GM19240 (cell line): ENCODE measurements around the gene A3GALT2.

ENCODE experiments used
- DNase-seq: peaks from one replicate; pipeline ENCODE4 v3.0.0; 2011; ENCODE audit warnings: low spot score; ENCODE audit not compliant: insufficient read length

Gene A3GALT2

GRCh38 chr1:33332357-33332789 is 11.5 kb upstream of the A3GALT2 start:
- DNase-seq = no peak

DNA sequence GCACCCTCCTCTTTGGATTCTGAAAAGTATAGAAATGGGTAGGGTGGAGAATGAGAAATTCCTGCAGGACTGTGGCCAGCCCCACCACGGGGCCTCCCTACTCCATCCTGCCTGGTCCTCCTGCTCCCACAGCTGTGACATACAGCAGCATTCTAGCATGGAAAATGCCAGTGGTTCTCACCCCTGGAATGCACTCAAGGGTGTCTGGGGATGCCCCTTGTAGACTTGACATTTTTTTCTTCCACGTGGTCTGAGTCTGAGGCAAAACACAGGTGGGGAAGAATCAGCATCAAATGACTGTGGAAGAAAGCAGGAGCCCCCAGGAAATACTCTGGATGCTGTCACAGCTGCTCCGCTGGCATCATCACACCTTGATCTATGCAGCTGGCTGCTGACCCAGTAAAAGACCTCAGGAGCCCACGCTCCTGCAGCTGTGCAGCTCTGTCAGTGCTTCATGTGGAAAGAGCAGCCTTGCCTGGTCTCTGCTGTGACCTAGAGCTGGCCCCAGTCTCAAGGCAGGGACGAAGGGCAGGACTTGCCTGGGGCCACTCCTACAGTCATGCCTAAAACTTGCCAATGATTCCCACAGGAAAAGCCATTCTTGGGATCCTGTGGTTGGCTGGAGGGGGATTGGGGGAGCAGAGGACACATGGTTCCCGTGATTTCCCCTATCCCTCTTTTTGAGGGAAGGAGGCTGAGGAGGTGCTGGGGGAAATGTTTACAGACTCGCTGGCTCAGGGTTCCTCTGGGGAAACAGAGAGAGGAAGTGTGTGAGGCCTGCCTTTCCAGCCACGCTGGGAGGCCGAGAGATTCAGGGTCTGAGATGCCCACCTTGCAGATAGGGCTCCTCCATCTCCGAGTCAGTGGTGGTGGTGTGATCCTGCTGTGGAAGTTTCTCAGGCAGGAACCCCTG is 10.8 kb upstream of the A3GALT2 start:
- DNase-seq = no peak

DNA sequence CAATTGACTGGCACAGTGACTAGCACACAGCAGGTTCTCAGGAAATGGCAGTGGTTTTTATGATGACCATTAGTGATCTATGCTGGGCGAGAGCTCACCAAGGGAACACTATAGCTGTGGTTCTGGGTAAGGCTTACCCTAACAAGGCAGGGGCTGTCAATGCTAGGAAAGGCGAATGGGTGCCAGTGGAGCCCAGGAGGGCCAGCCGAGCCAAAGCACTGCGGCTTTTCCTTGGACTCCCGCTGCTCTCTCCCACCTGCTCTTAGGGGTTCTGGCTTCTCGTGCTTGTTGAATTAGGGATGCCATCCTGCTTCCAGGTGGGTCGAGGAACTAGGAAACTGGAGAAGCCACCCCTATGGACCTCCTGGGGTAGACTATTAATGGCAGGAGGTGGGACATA is 10.0 kb upstream of the A3GALT2 start:
- no peak for DNase-seq

DNA sequence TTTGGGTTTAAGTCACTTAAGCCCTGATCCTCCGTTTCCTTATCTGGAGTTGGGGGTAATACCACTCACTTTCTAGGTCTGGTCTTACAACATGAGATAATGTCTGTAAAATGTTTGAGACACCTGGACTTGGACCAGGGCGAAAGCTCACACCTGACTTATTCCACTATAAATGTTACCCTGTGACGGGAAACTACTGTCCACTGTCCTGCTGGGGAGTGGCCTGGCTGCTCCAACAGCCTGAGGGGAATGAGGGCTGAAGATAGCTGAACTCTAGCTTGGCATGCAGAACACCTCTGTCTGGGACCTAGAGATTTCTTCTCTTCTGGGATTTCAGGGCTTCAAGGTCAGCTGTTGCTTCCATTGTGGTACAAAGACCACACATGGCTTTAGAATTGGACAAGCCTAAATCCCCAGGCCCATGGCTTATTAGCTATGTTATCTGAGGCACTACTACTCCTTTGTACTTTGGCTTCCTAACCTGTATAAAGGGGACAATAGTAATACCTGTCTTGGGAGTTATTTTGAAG is 9.5 kb upstream of the A3GALT2 start:
- no peak for DNase-seq

DNA sequence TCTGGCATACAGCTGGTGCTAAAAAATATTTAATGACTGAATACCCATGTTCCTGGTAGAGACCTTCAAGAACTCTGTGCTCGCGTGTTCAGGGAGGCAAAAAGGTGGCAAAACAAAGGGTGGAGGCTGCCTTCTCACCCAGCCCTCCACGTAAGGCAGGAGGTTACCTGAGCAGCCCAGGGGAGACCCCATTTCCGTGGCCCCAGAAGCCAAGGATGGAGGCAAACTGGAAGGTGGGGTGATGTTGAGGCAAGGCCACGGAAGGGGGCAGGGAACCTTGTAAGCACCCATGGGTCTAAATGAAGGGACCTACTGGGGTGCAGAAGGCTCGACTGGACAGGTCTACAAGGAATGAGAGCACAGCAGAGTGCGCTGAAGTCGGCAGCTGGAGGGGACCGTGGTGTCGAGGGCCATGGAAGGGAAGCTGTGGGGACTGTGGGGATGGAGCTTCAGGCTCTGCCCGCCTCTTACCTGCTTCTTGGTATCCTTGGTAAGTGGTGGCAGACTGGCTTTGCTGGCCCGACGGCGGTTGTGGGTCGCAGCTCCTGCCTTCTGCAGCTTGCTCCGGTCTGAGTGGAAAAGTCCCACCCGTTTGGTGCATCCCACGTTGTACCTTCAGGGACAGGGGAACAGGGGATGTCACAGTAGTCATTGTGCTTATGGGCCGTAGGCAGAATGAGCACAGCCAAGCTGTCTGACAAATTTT is 8.9 kb upstream of the A3GALT2 start:
- no peak for DNase-seq

DNA sequence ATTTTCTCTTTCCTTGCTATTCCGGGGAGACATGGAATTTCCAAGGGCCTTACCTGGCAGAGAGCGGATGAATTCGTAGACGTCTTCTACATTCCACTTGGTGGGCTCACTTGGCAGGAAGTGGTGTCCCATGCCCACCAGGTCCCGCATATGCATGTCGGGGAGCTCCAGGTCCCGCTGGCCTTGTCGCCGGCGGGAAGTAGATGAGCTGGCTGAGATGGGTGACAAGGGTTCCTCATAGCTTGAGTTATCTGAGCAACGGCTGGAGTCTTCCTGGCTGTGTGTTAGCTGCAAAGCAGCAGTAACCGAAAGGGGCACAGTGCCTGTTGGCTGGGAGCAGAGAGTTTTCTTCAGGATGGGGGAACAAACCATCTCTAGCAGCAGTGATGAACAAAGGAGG is 7.9 kb upstream of the A3GALT2 start:
- no peak for DNase-seq

DNA sequence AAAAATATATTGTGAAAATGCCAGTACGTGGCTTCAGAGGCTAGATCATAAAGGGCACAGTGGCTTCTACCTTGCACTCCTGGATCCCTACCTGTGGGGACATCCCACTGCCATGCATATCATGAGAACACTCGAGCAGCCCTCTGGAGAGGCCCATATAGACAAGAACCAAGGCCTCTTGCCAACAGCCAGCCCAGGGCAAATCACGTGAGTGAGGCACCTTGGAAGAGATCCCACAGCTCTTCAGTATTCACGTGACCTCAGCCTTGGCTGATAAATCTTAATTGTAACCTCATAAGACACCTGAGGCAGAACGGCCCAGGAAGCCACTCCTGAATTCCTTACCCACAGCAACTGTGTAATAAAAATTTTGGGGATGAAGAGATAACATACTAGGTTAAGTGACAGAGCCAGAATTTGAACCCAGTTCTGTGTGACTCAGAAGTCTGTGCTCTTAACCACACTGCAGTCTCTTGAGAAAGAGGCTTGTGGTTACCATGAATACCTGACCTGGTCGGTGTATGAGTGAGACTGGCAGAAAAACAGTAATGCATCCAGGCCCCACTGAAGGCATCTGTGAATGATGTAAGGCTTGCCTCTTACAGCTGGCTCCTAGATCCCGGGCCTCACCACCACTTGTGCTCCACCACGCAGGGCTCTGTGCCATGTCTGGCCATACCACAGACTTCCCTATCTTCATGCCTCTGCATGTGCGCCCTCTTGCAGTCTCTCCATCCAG is 6.9 kb upstream of the A3GALT2 start:
- DNase-seq = no peak

DNA sequence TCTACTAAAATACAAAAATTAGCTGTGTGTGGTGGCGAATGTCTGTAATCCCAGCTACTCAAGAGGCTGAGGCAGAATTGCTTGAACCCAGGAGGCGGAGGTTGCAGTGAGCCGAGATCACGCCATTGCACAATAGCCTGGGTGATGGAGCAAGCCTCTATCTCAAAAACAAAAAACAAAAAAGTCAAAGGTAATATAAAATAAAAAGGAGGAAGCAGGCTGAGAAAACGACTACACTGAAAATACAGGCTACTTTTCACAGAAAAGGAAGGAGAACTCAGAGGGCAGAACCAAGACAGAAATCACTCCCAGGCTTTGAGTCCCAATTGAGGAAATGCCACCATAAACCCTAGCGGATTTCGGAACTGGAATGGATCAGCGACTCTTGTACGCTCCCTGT is 5.9 kb upstream of the A3GALT2 start:
- no peak for DNase-seq

- DNase-seq = no peak
These were observed 4.0 kb upstream of the A3GALT2 start for GRCh38 chr1:33324677-33325575.

DNA sequence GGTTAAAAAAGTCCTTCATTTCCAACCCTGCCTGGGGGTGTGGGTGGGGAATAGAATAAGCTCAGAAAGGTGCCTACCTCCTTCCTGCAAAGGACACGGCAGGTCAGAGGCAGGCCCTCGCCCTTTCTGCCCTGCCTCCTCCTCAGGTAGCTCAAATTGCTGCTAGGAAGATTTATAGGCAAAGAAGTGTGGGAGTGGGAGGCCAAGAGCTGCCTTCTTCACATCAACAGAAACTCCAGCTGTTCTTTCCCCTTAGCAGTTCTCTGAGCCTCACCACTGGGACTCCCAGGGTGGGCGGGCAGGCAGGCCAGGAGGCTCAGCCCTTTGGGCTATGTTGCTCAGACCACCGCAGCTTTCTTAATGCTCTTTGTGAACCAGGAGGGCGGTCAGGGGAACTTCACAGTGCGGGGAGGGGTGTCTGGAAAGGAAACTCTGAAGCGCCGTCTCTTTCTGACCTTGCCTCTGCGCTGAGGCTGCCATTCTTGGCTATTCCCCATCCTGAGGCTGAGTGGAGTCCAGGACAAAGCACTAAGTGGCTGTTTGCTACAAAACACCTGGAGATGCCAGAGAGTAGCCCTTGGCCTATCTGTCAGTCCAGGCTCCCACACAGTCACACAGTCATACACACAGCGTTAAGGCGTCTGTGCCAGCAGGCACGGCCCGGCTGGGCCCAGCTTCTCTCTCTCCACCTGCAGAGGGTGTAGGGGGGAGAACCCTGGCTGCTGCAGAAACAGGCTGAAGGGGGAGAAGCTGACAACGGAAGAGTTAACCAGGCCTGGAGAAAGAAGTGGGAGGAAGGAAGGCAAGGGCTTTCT is 3.0 kb upstream of the A3GALT2 start:
- DNase-seq = no peak

GRCh38 chr1:33322870-33323585 is 2.1 kb upstream of the A3GALT2 start:
- DNase-seq = no peak

GRCh38 chr1:33322109-33322508 is 1.2 kb upstream of the A3GALT2 start:
- no peak for DNase-seq

DNA sequence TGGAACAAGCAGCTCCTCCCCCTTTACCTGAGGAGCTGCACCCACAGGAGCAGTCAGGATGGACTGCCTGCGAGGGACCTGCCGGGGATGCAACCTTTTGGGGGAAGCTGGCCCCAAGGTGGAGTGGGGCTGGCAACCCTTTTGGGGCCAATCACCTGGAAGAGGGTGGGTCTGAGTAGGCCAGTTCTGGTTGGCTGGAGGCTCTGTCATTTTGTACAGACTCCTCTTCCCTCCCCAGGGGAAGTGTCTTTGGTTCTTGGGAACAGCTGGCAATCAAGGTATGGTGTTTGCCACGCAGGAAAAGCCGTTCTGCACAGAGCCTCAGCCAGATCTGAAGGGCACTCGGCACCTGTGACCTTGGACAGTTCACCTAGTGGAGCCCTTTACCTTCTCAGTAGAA is 280 bp upstream of the A3GALT2 start:
- DNase-seq = no peak

- DNase-seq = no peak
These were observed 814 bp downstream of the A3GALT2 start for GRCh38 chr1:33319949-33320618.

GRCh38 chr1:33319186-33319948 is 1.5 kb downstream of the A3GALT2 start:
- DNase-seq = no peak

DNA sequence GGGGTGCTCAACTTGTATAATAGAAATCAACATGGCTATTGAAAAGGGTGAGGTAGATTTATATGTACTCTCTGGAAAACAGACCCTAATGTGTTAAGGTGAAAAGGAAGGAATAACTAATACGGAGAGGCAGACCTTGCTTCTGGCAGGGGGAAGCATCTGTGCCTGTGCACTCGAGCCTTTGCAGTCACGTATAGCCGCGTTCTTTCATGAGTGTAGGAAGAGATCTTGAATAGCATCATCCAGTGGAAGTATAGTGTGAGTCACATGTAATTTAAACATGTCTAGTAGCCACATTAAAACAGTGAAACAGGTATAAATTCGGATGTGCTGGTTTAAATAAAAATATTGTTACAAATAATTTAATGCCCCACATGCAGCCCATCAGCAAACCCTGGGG is 3.0 kb downstream of the A3GALT2 start:
- DNase-seq = no peak

- DNase-seq = no peak
These were observed 3.5 kb downstream of the A3GALT2 start for GRCh38 chr1:33317354-33317753.

GRCh38 chr1:33316601-33317000 is 4.3 kb downstream of the A3GALT2 start:
- DNase-seq = no peak
